ENCODE measurements around the gene ARHGAP6.

GRCh38 chrX:11414091-11414490, 251.6 kb downstream of the ARHGAP6 start:
- TF ChIP-seq, protein P1, sequence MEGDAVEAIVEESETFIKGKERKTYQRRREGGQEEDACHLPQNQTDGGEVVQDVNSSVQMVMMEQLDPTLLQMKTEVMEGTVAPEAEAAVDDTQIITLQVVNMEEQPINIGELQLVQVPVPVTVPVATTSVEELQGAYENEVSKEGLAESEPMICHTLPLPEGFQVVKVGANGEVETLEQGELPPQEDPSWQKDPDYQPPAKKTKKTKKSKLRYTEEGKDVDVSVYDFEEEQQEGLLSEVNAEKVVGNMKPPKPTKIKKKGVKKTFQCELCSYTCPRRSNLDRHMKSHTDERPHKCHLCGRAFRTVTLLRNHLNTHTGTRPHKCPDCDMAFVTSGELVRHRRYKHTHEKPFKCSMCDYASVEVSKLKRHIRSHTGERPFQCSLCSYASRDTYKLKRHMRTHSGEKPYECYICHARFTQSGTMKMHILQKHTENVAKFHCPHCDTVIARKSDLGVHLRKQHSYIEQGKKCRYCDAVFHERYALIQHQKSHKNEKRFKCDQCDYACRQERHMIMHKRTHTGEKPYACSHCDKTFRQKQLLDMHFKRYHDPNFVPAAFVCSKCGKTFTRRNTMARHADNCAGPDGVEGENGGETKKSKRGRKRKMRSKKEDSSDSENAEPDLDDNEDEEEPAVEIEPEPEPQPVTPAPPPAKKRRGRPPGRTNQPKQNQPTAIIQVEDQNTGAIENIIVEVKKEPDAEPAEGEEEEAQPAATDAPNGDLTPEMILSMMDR (IDR thresholded peaks at IDR 0.05) = no peak
- TF ChIP-seq POLR2A (IDR thresholded peaks at IDR 0.05) = no peak
